Keratinocyte (primary cell): Measurements from ENCODE around the gene EML5. TPM values are rescaled to one million over a fixed set of nuclear protein-coding genes. Genes with fewer than 3 reads are reported as not detected.

ENCODE experiments used
- DNase-seq: peaks from one replicate; pipeline ENCODE4 v3.0.0-alpha.2; 2011; ENCODE audit warnings: low read depth, missing footprints, low spot score
- FAIRE-seq: peaks from 2 replicates; lab custom pipeline; 2011; peaks lifted over from hg19 to GRCh38; lab: Jason Lieb, UNC
- H2AFZ ChIP-seq: 2 replicates; pipeline ENCODE4 v1.6.0; 2012; ENCODE audit warnings: low read length, control low read depth, inconsistent platforms; ENCODE audit not compliant: control insufficient read depth
- H3K27ac ChIP-seq: 2 replicates; pipeline ENCODE4 v1.5.1; 2011; ENCODE audit warnings: low read length; ENCODE audit not compliant: control insufficient read depth, insufficient read depth
- H3K27me3 ChIP-seq: 3 replicates; pipeline ENCODE4 v1.6.0; 2011; ENCODE audit warnings: low read length; ENCODE audit not compliant: control insufficient read depth, insufficient read depth; ENCODE audit errors: extremely low read depth
- H3K36me3 ChIP-seq, 2 experiments: 2 replicates in 1 of 2; 3 replicates in 1 of 2; pipeline ENCODE4 v1.5.1; 2011; ENCODE audit warnings: low read length in 2 of 2, mild to moderate bottlenecking in 1 of 2; ENCODE audit not compliant: control insufficient read depth in 2 of 2, insufficient read depth in 2 of 2; ENCODE audit errors: extremely low read depth in 1 of 2
- H3K4me1 ChIP-seq: 3 replicates; pipeline ENCODE4 v1.5.1; 2011; ENCODE audit warnings: low read length; ENCODE audit not compliant: control insufficient read depth, insufficient read depth; ENCODE audit errors: extremely low read depth
- H3K4me2 ChIP-seq: 3 replicates; pipeline ENCODE4 v1.6.0; 2011; ENCODE audit warnings: low read depth, low read length; ENCODE audit not compliant: control insufficient read depth, insufficient read depth; ENCODE audit errors: extremely low read depth
- H3K4me3 ChIP-seq, 3 experiments: fragments of 200-600 bp in 1 of 3; sonication (generic) in 1 of 3; 2 replicates in 2 of 3; 3 replicates in 1 of 3; pipeline ENCODE4 v1.5.1; 2011 to 2016; ENCODE audit warnings: low read length in 3 of 3, mild to moderate bottlenecking in 3 of 3, control low read depth in 2 of 3, inconsistent platforms in 1 of 3, low read depth in 1 of 3, mixed read lengths in 1 of 3, mixed run types in 1 of 3, moderate library complexity in 1 of 3; ENCODE audit not compliant: control insufficient read depth in 2 of 3, insufficient read depth in 2 of 3; ENCODE audit errors: extremely low read depth in 1 of 3
- H3K79me2 ChIP-seq: 2 replicates; pipeline ENCODE4 v1.6.0; 2012; ENCODE audit warnings: low read length; ENCODE audit not compliant: control insufficient read depth, insufficient read depth
- H3K9ac ChIP-seq: 3 replicates; pipeline ENCODE4 v1.6.0; 2011; ENCODE audit warnings: low read length; ENCODE audit not compliant: control insufficient read depth, insufficient read depth; ENCODE audit errors: extremely low read depth
- H3K9me1 ChIP-seq: 3 replicates; pipeline ENCODE4 v1.6.0; 2011; ENCODE audit warnings: low read length; ENCODE audit not compliant: control insufficient read depth, insufficient read depth; ENCODE audit errors: extremely low read depth
- H3K9me3 ChIP-seq: 2 replicates; pipeline ENCODE4 v1.5.1; 2012; ENCODE audit warnings: low read depth, low read length; ENCODE audit not compliant: control insufficient read depth
- H4K20me1 ChIP-seq: 3 replicates; pipeline ENCODE4 v1.6.0; 2011; ENCODE audit warnings: low read length; ENCODE audit not compliant: control insufficient read depth, insufficient read depth; ENCODE audit errors: extremely low read depth
- CTCF ChIP-seq, 3 experiments: IDR thresholded peaks in 1 of 3; conservative IDR thresholded peaks in 1 of 3; optimal IDR thresholded peaks in 1 of 3; 2 replicates in 2 of 3; 3 replicates in 1 of 3; pipeline versions ENCODE3 to v1.5.1; 2011; ENCODE audit warnings: low read length in 3 of 3, mild to moderate bottlenecking in 3 of 3, moderate library complexity in 2 of 3, control low read depth in 1 of 3, inconsistent platforms in 1 of 3; ENCODE audit not compliant: insufficient read depth in 2 of 3; ENCODE audit errors: extremely low read depth in 1 of 3
- EZH2 ChIP-seq: IDR thresholded peaks from one replicate; pipeline ENCODE4 v1.6.1; 2012; ENCODE audit warnings: inconsistent platforms, mild to moderate bottlenecking, low read length, moderate library complexity
- dilution Hi-C: fragments of 300-500 bp; cut with MboI; formaldehyde crosslinking; loops from one replicate; pipeline ENCODE4 v1.7.0; 2020; ENCODE audit warnings: low sequenced_read_pairs; ENCODE audit not compliant: extremely low pct_ligation_motif_present
- polyA plus RNA-seq, 5 experiments: library from polyadenylated mRNA; depleted of rRNA in 3 of 5; stranded (reverse) in 3 of 5; stranded (forward) in 1 of 5; unstranded in 1 of 5; fragments of >200 nt; gene quantifications; 1 replicate in 1 of 5; 2 replicates in 3 of 5; 3 replicates in 1 of 5; pipeline versions ENCODE4 v1.2.1 to v1.2.3, GENCODE V29; 2011 to 2012; ENCODE audit warnings: missing spikeins in 2 of 5, low read depth in 1 of 5, low replicate concordance in 1 of 5

Gene EML5
- polyA plus RNA-seq, 1 donor (not counting 4 experiments of a cell fraction or from before 2014, with no cell fraction given) = 1.4 TPM

GRCh38 chr14:88823968-88824313, 31.2 kb upstream of the EML5 start:
- no peak for TF ChIP-seq EZH2
- no peak for TF ChIP-seq CTCF (optimal IDR thresholded peaks at IDR 0.05 in 1 of 3, IDR thresholded peaks at IDR 0.05 in 1 of 3, conservative IDR thresholded peaks at IDR 0.05 in 1 of 3; ENCODE audit: extremely low read depth in 1 of 3, insufficient read depth in 2 of 3, low read length in 3 of 3)
- peak overlapping the region; percentile 100 for H2AFZ ChIP-seq
- H3K27me3 ChIP-seq = no peaks in the 10 kb centered on the region
- H3K79me2 ChIP-seq = peaks cover 12% of the 10 kb centered on the region
- H3K27ac ChIP-seq = peak overlapping the region; percentile 91
- dilution Hi-C loops = no loop called here
- H3K4me3 ChIP-seq = peak overlapping the region; percentile 66 to 93 (median 91)
- H3K9me1 ChIP-seq = no peaks in the 10 kb centered on the region
- FAIRE-seq (no peak), DNase-seq (no peak)
- no peaks in the 10 kb centered on the region for H3K36me3 ChIP-seq
- H3K4me2 ChIP-seq = peak overlapping the region; percentile 98
- peak overlapping the region; percentile 87 for H3K9ac ChIP-seq
- peaks cover 12% of the 10 kb centered on the region for H3K4me1 ChIP-seq
- H4K20me1 ChIP-seq = no peaks in the 10 kb centered on the region
- no peaks in the 10 kb centered on the region for H3K9me3 ChIP-seq

GRCh38 chr14:88821888-88822287, 29.1 kb upstream of the EML5 start:
- Histone ChIP-seq H3K27me3 (no peaks in the 10 kb centered on the region), H3K79me2 (peaks cover 6% of the 10 kb centered on the region), H3K9me3 (no peaks in the 10 kb centered on the region), H3K9me1 (no peaks in the 10 kb centered on the region), H4K20me1 (no peaks in the 10 kb centered on the region), H3K27ac (no peak overlapping the region), H3K9ac (no peak overlapping the region), H3K4me3 (no peak overlapping the region), H2AFZ (no peak overlapping the region), H3K4me2 (no peak overlapping the region), H3K36me3 (no peaks in the 10 kb centered on the region), H3K4me1 (peaks cover 6% of the 10 kb centered on the region)
- no peak for DNase-seq
- dilution Hi-C loops = no loop called here
- FAIRE-seq = no peak
- TF ChIP-seq CTCF (optimal IDR thresholded peaks at IDR 0.05 in 1 of 3, IDR thresholded peaks at IDR 0.05 in 1 of 3, conservative IDR thresholded peaks at IDR 0.05 in 1 of 3; ENCODE audit: extremely low read depth in 1 of 3, insufficient read depth in 2 of 3, low read length in 3 of 3) = no peak
- no peak for TF ChIP-seq EZH2
